ENCODE results near the gene PROX2.

PROX2 gene

DNA sequence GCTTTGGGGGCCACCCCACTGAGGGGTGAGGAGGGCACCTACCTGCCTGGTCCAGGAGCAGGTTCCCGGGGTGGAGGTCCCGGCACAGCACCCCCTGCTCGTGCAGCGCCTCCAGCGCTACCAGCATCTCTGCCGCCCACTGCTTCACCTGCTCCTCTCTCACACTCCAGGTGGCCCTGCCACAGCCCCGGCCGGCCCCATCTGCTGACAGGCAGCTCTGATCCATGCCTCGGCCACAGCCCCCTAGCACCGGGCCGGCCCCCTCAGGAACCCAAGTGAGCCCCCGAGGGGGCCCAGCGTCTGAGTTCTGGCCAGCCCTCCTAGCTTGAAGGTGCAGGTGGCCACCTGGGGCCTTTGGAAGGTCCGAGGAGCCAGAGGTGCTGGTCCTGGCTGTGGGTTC is 33.6 kb upstream of the PROX2 start:
- DNase-seq, result no peak

DNA sequence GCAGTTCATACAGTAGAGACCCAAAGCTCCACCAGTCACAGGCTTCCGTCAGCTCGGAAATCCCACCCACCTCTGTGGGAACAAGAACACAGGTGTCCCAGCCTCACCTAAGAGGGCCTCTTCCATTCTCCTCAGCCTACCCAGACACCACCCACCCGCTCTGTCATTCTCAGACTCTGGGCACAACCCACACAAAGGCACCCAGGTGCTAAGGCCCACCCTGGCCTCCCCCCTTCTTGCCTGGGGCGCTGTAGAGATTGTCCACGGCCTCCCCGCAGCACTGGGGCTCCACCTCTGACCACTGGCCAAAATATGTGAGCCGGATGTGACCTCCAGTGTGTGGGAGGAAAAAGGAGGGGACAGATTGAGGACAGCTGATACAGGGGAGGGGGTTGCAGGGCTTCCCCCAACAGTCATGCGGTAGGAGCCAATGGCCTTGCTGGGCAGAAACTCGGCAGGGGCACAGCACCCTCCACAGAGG is 33.0 kb upstream of the PROX2 start:
- DNase-seq, result no peak

DNA sequence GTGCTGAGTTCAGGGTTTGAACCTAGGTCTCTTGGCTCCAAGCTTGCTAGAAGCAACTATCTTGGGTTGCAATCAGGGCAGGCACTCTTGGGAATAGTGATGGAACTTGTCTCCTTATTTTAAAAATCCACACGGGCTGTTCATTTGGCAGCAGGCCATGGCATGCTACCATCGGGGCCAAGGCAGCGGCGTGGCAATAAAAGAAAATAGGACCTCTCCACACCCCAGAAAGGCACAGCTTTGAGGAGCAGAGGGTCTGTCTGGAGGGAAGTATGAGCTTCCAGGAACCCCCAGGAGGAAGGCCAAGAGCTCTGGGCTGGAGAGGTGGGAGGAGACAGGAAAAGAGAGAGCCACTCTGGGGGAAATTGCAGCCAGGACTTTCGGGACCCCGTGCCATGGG is 31.8 kb upstream of the PROX2 start:
- no peak for DNase-seq

DNA sequence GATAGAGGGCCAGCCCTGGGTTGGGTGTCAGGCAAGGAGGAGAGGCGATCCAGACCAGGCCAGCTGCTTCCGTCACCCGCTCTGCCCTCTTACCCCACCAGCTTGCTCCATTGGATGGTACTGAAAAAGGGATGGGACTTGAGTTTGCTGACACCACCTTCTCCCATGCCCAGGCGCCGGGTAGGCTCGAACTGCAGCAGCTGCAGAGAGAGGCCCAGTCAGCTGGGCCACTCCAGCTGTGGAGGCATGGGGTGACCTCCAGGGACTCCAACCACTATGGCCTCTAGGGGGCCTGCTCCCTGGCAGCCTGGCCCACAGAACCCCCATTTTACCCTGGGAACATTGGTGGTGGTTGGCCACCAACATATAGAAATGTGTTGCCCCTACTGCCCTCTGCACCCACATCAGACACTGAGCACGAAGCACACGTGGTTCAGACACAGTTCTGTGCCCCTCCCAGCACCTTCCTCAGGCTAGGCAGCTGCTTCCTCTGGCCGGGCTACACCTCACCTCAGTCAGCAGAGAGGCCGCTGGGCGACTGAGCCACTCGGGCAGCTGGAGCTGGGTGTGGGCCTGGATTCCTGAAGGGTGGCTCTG is 31.1 kb upstream of the PROX2 start:
- no peak for DNase-seq

DNA sequence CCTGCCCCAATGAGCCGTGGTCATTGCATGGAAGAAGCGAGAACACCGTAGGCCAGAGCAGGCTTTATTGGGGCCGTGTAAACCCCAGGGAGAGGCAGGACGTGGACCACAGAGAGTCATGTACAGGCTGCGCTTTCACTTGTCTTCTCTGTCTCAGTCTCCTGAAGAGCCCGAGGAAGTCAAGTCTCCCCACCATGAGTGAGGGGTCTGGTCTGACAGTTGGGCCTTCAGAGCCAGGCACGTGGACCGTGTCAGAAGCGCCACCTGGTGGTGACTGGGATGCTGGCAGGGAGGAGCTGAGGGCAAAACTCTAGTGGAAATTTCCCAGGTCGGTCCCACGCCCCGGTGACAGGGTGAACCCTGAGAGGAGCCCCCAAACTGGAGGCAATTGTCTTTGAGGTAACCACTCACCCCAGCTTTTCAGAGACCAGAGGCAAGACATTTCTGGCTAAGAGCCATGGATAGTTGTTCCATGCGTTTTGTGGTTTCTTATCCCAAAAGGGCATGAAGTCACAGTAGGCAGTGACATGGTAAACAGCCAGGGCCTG is 29.7 kb upstream of the PROX2 start:
- DNase-seq, result no peak

DNA sequence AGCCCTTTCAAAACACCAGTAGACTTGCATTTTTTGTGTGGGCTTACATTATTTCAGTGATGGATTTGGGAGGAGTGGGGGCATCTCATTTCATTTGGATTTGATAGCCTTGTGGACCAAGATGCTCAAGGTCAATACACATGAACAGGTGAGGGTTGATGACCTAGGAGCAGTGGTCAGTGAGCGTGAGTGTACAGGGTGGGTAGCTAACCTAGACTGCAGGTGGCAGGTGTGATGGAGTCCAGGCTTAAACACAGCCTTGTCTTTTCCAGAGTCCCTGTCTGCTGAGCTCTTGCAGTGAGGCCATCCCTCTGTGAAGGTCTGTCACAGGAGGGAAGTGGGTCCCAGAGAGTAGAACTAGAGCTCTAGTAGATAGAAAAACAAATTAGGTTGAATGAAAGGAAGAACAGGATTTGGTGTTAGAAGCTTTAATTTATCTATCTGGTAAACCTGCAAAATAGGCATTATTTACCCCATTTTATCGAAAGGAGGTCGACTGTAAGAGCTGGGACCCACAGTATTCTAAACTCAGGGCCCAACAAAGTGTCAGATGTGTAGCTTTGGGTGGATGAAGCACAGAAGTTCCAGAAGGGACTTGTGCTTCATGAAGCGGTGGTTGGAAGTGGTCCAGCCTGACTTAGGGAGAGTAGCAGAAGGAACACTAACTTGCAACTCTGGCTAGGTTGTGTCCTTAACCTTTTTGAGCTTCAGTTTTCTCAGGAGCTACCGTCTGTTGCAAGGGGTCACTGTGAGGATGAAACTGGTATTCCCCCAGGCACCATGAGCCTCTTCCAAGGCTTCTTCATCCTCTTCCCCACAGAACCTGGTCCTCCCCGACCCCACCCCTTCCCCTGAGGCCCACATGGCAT is 28.9 kb upstream of the PROX2 start:
- no peak for DNase-seq

DNA sequence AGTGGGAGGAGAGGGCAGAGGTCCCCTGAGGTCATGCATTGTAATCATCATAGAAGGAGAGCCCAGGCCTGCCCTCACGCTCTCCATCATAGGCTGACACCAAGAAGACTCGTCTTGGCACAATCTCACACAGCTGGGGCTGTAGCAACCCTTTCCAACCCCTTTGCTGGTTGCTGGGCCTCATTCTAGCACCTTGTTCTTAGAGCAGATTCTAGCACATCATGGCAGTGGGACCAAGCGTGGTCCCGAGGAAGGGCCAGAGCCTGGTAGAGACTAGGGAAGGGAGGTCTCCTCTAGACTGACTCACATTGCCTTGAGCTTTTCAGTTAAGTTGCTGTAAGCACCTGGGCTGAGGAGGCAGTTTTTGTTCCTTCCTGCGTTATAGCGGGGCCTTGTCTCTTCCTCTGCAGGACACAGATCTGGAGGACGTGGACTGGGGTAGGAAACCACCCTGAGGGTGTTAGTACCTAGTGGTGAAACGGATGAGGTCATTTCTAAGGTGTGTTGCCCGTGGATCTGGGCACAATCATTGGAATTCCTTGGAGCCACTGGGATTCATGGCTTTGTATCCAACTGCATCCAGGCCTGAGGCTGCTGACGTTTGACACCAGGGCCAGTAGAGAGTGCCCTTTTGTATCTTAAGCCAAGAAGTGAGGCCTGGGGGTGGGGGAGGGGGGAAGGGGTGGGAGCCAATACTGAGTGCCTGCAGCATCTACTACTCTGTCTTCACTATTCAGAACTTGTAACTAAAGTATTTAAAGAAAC is 27.2 kb upstream of the PROX2 start:
- DNase-seq, result no peak

DNA sequence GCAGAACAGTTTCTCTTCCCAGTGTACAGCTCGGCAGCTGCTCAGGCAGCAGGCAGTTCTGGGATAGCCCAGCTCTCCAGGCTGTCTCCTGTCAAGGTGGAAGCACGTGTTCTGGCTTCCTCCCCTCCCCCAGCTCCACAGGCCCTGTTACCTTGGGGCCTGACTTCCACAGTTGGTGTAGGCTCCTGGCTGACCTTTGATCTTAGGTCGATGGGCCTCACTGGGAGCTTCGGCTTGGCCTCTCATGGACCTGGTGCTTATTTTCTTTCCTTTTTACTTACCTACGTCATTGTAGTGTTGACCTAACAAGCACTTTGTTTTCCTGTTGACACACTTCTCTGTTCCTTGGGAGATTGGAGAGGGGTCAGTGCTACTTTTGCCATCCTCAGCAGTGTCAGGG is 22.7 kb upstream of the PROX2 start:
- no peak for DNase-seq

DNA sequence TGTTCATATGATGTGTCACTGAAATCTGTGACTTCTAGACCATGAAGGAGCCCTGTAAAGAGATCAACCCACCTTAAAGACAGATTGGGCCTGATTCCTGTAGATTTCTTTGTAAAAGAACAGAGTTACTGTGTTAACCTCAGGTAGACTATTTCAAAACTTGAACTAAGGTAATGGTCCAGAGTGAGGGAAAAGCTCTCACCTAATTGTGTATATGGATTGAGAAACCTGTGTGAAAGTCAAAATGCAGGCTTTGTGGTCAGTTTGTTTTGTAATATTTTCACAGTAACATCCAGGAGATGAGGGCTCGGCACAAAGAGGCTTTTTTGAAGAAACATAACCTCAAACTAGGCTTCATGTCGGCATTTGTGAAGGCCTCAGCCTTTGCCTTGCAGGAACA is 22.1 kb upstream of the PROX2 start:
- no peak for DNase-seq

DNA sequence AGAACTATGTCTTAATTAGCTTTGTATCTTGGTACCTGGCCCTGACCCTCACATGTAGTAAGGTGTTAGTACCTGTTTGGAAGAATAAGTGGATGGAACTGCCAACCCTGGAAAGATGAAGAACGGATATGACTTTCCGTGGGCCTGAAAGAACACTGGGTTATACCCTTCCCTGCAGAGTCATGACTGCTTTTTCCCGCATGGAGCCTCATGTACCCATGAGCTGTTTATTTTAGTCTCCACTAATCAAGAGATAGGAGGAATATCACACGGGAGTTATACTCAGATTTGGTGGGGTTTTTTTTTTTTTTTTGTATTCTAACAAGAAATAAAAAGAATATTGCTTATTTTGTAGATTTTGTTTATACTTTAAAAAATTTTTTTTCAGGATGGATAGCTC is 21.7 kb upstream of the PROX2 start:
- DNase-seq, result no peak

DNA sequence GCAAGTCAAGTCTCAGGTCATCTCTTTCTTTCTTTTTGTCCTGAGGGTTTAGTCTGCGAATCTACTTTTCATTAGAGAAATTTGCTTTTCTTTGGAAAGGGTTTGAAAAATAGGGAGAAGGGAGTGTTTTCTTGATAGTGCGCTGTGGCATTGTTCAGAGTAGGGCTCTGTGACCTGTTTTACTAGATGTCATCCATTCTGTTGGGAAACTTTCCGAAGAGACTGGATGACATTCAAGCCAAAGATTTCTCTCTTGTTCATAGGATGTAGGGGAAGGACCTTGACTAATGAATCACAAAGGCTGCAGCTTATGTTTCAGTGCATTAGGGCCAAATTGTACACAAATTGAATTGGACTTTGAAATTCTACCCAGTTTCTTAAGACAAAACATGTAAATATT is 20.5 kb upstream of the PROX2 start:
- DNase-seq, result no peak

DNA sequence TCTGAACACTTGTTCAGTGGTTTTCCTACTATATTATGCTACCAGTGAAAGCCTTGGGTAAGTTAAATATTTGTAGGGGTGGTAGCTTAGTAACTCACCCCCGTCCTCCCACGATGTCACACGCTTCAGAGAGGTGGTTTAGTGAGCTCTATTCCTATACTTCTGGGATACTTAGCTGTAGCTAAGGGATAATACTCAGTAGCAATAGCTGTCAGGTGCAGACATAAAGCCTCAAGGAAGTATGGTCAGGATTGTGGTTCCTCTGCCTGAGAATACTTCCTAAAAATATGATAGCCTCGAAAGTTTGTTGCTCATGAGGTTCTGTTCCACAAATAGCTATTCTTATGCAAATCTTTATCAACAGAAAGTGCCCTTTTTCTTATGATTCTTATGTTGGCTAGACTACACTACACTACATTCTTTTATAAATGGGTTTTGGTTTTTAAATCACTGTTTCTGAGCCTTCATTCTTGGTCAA is 17.7 kb upstream of the PROX2 start:
- DNase-seq, result no peak

DNA sequence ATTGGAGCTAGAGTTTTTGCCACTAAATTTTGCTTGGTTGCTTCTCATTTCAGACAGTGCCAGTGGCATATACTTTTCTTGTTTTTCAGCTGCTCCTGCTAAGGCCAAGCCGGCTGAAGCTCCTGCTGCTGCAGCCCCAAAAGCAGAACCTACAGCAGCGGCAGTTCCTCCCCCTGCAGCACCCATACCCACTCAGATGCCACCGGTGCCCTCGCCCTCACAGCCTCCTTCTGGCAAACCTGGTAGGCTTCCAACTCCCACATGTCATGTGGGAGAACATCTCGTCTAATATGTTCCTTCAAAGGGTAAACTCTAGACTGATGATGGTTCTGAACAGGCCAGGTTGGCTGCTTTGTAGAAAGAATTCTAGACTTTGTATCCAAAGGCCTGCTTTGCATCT is 16.8 kb upstream of the PROX2 start:
- no peak for DNase-seq

DNA sequence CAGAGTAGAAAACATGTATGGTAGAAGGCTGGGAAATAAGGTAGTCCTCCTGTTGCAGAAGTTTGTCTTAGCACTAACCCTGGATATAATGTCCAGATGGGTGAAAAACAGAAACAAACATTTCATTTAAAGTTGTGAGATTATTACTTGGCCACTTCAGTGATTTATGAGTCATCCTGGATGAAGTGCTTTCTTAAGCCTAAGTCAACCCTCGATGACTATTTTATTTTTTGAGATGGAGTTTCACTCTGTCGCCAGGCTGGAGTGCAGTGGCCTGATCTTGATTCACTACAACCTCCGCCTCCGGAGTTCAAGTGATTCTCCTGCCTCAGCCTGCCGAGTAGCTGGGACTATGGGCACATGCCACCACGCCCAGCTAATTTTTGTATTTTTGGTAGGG is 15.9 kb upstream of the PROX2 start:
- no peak for DNase-seq

DNA sequence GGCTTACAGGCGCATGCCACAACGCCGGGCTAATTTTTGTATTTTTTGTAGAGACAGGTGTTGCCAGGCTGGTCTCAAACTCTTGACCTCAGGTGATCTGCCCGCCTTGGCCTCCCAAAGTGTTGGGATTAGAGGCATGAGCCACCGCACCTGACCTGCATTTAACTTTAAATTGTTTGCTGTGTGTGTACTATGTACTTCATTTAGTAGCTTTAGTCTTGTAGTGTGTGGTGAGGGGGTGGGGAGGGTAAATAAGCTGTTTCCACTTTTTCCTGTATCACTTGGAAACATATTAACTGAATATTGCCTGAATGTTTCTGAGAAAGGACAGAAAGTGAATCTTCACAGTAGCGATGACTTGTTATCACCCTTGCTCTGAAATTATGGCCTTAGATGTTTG is 14.3 kb upstream of the PROX2 start:
- no peak for DNase-seq

DNA sequence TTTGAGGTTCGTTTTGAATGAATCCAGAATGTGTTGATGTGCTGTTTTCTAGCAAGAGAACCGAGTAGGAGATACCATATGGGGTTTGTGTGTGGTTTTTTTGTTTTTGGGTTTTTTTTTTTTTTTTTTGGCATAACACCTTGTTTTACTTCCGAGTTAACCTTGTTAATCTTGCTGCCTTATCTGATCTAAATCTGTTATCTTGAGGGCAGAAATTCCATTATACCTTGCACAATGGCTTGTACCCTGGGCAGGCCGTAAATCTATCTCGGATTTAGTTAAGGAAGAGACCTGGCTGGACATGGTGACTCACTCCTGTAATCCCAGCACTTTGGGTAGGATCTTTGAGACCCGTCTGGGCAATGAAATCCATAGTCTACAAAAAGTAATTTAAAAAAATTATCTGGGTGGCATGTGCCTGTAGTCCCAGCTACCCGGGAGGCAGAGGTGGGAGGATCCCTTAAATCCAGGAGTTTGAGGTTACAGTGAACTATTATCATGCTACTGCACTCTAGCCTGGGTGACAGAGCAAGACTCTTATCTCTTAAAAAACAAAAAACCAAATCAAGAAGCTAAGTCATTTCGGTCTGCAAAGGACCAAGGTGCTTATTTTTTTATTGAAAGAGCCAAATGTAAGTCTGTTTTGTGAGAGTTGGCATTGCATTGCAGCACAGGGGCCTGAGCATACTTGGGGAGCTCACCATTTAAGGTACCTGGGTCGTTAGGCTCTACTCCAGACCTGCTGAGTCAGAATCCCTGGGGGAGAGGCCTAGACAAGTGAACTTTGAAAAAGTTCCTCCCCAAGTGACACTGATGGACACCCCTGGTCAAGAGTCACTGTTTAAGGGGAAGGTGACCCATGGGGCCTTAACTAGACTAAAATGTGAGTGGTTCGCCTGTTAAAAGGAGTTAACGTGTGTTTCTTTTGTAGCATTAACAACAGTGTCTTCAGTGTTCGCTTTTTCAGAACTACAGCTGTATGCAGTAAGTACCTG is 12.5 kb upstream of the PROX2 start:
- no peak for DNase-seq

DNA sequence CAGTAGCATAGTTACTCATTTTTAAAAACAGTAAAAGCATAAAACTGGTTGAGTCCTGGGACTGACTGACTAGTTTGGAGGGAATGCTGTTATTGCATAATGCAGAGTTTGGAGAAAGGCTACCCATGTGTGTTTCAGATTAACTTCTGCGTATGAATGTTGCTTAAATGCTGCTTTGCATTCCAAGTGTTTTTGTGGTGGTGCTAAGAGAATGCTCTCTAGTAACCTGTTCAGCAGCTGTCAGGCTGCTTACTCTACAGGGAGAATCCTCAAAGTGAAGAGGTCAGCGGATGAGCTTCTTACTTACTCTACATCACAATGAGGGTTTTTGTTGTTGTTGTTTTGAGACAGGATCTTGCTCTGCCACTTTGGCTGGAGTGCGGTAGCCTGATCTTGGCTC is 10.1 kb upstream of the PROX2 start:
- no peak for DNase-seq

DNA sequence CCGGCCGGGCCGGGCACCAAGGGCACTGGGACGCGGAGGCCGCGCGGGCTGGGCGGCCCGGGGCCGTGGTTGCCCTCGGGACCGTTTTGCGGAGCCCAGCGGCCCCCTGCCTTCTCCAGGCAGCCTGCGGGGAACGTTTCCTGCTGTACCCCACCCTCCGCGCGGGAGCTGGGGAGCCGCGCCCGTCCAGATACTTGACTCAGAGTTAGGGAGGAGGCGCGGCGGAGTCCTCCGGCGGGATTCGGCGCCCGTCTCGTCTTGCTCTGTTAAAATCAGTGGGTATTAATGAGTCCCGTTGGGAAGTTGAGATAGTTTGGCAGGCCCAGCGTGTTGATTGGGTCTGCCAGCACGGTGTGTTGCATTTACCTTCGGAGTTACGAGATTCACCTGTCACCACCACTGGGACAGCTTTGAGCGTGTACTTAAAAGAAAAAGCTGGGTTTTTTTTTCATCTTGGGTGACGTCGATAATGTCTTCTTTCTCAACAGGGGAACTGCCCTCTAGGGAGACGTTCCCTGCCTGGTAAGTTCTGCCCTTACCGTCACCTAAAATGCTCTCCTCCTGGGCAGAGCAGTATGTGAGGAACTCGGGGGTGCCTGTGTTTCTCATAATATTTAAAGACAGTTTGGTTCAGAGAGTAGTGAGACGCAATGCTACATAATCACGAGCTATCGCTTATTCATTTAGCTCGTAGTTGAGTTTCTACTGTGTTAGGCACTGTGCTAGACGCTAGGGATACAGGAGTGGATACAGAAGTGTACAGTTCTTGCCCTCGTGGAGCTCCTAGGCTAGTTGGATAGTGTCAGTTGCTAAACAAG is 6.4 kb upstream of the PROX2 start:
- no peak for DNase-seq

DNA sequence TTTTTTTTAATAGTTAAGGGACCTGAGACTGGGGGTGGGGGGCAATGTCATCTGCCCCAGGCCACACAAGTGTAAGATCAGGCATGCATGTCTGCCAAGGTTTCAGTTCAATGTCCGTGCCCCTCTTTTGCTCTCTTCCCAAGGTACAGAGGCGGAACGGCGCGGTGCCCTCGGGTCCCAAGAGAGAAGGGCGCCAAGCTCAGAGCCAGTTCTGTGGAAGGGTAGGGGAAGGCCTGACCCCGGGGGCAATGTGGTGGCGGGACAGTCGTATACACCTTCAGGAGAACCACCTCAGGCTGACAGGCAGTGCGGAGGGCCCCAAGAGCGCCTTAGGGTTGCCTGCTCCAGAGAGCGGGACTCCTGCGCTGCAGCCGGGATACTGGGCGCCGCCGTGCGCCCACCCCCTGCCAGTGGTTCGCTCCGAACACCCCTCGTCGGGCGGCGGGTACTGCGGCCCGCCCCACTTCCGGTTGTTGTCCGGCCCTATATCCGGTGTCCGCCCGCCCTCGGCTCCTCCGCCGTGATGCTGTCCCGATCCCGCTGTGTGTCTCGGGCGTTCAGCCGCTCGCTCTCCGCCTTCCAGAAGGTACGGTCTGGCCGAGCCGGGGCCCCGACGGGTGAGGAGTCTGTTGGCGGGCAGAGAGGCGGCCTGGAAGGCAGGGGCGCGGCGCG is 5.6 kb upstream of the PROX2 start, which contains the start of gene DLST:
TSS of gene DLST (plus strand) at position 486 of the 672 bp plus-strand sequence. CDS start at position 524, 38 bp downstream.
- DNase-seq, result no peak

DNA sequence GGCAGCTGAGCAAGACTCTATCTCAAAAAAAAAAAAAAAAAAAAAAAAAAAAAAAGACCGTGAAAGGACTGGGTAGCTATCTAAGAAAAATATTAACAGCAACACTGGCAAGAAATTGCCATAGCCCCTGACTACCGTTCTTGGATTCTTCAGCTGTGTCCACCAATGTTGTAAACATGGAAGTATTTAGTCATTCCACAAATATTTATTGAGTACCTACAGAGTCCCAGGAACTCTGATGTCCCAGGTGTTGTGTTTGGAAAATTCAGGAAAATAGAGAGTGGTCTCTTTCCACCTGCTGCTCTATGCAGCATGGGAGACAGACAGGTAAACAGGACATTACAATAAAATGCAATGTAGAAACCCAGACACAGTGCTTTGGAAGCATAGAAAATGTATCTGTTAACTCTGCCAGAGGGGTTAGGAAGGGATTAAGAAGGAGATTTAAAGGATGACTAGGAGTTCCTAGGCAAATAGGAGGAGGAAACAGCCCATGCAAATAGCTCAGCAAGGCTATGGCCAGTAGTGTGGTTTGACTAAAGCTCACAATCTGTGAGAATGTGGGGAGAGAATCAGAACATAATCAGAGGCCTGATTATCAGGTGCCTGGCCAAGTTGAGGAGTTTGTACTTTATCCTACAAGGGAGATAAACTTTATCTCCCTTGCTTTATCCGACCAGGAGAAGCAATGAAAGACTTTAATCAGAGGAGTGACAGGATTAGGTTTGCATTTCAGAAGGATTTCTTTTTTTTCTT is 3.7 kb upstream of the PROX2 start:
- no peak for DNase-seq

All from NCI-H1436 treated with DMSO at 0.1 percent for 48 hours (cell line).